Measurements from ENCODE around the gene CBR1. TPM values are rescaled to one million over a fixed set of nuclear protein-coding genes. Genes with fewer than 3 reads are reported as not detected.

Gene CBR1
- total and polyA plus RNA-seq, 9 of the 15 experiments (the other 6 are each of a cell fraction or from before 2014, with no cell fraction given): 2.5 to 33.8 (median 15.1) TPM

DNA sequence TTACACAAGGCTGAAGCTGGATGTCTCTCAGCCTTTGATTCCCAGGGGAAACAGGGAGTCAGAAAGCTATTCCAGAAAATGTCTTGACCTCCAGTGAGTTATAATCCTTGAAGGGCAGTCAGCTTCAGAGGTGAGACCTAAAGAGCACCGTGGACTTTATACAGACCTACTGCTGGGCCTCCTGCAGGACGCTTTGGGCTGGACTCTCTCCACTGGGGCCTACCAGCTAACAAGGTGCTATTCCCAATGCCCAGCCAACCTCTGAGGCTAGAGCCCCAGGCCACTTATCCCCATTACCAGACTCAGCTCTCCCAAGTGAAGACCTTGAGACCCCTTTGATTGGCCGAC is 16.1 kb upstream of the CBR1 start:
- Histone ChIP-seq H3K27ac (ENCODE audit: extremely low read depth, low read depth, low read length) (no peak overlapping the region), H3K4me2 (ENCODE audit: insufficient read depth, low read length) (no peak overlapping the region), H3K27me3 (ENCODE audit: control insufficient read depth in 2 of 2, insufficient read depth in 2 of 2, low read length in 2 of 2) (no peaks in the 10 kb centered on the region), H3K79me2 (ENCODE audit: control insufficient read depth, insufficient read depth, low read length) (peaks cover 11% of the 10 kb centered on the region), H2AFZ (ENCODE audit: low read depth, low read length) (no peak overlapping the region), H3K4me3 (no peak overlapping the region), H3K9ac (ENCODE audit: insufficient read depth in 1 of 2, low read depth in 2 of 2, low read length in 2 of 2) (no peak overlapping the region), H3K9me3 (replicated peaks; ENCODE audit: control insufficient read depth, insufficient read depth, low read depth, low read length) (no peaks in the 10 kb centered on the region), H3K9me1 (ENCODE audit: control insufficient read depth, insufficient read depth, low read length) (no peaks in the 10 kb centered on the region), H4K20me1 (replicated peaks; ENCODE audit: control insufficient read depth, insufficient read depth, low read length) (no peaks in the 10 kb centered on the region), H3K4me1 (replicated peaks in 1 of 2; ENCODE audit: control insufficient read depth in 2 of 2, insufficient read depth in 2 of 2, low read length in 2 of 2) (0 out of 5 replicates have a peak, but pooled peaks cover 0 to under 1% of the 10 kb centered on the region in 2 experiments), H3K36me3 (ENCODE audit: control insufficient read depth, insufficient read depth, low read length) (peaks cover 88% of the 10 kb centered on the region)
- CTCF ChIA-PET (ENCODE audit: low intra/inter-chr PET ratio): no interaction called here
- POLR2A ChIA-PET: interaction anchor here (0.7 to 2.0 kb wide), 3 partner anchors 11 to 17 kb away, joined by 3 to 5 read pairs (median 5); no protein-coding TSS in a partner anchor
- BruUV-seq (replicated peaks): no TSS peak
- FAIRE-seq (no peak), DNase-seq (ENCODE audit: extremely low read depth in 1 of 4, low spot score in 3 of 4) (no peak), ATAC-seq (no peak)
- in situ Hi-C loops (cut with MboI): no loop called here
- intact Hi-C loops (cut with micrococcal nuclease): no loop called here
- WGBS (ENCODE audit: insufficient coverage, low coverage, missing lambda C conversion rate): 93% methylated on average over 3 of the region's 3 CpGs
- TF ChIP-seq, protein P1, sequence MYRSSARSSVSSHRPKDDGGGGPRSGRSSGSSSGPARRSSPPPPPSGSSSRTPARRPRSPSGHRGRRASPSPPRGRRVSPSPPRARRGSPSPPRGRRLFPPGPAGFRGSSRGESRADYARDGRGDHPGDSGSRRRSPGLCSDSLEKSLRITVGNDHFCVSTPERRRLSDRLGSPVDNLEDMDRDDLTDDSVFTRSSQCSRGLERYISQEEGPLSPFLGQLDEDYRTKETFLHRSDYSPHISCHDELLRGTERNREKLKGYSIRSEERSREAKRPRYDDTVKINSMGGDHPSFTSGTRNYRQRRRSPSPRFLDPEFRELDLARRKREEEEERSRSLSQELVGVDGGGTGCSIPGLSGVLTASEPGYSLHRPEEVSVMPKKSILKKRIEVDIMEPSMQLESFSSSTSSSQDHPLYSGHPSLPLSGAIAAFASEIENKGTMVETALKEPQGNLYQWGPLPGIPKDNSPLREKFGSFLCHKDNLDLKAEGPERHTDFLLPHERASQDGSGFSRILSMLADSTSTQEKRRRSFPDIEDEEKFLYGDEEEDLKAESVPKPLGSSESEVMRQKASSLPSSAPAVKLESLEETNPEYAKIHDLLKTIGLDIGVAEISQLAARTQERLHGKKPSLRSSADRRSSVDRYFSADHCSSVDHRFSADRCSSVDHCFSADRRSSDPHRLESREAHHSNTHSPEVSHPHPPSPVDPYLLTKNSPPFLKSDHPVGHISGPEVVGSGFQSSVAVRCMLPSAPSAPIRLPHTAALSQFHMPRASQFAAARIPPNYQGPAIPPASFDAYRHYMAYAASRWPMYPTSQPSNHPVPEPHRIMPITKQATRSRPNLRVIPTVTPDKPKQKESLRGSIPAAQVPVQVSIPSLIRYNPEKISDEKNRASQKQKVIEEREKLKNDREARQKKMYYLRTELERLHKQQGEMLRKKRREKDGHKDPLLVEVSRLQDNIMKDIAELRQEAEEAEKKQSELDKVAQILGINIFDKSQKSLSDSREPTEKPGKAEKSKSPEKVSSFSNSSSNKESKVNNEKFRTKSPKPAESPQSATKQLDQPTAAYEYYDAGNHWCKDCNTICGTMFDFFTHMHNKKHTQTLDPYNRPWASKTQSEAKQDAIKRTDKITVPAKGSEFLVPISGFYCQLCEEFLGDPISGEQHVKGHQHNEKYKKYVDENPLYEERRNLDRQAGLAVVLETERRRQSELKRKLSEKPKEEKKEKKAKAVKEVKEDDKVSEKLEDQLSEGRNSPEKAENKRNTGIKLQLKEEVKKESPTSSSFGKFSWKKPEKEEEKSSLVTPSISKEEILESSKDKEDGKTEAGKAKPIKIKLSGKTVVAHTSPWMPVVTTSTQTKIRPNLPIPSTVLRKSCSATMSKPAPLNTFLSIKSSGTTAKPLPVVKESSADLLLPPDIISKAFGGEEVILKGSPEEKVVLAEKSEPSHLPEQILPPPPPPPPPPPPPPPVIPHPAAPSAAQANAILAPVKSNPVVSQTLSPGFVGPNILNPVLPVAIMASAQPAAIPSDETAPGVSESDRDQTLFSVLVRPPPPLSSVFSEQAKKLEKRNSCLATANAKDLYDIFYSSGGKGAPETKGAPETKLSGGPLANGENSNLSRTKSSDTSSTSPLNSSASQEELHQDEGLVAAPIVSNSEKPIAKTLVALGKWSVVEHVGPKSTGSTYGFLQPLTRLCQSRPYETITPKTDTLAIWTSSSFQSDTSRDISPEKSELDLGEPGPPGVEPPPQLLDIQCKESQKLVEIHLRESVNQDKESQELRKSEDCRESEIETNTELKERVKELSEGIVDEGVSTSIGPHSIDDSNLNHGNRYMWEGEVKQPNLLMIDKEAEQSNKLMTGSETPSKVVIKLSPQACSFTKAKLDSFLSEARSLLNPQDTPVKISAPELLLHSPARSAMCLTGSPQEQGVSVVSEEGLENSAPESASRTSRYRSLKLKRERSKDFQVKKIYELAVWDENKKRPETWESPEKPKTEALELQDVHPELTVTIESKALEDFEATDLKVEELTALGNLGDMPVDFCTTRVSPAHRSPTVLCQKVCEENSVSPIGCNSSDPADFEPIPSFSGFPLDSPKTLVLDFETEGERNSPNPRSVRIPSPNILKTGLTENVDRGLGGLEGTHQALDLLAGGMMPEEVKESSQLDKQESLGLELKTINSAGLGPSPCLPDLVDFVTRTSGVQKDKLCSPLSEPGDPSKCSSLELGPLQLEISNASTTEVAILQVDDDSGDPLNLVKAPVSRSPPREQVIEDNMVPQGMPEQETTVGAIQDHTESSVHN (IDR thresholded peaks at IDR 0.05; ENCODE audit: borderline replicate concordance in 1 of 2, low read depth in 1 of 2): no peak
- TF ChIP-seq PYGO2 (tag; IDR thresholded peaks at IDR 0.05): no peak
- no peak for TF ChIP-seq TCFL5 (CRISPR knock-in tag; conservative IDR thresholded peaks at IDR 0.05)
- TF ChIP-seq ZNF253 (CRISPR knock-in tag; conservative IDR thresholded peaks at IDR 0.05): no peak

Measured in K562 (cell line).